ENCODE data around the gene PRKAG2. TPM values are rescaled to one million over a fixed set of nuclear protein-coding genes. Genes with fewer than 3 reads are reported as not detected.
"Not testable (repeated sequence)": the region's sequence is repeated elsewhere in the genome, so short reads cannot be mapped to it uniquely, and the experiment has no call there.

PRKAG2 gene
- total and polyA plus RNA-seq, 2 of the 13 experiments (the other 11 are each of a cell fraction or from before 2014, with no cell fraction given) = 0.90 to 1.3 TPM

- no peak for TF ChIP-seq ZNF639 (CRISPR knock-in tag; conservative IDR thresholded peaks at IDR 0.05)
- no peak for TF ChIP-seq SPEN (CRISPR knock-in tag; IDR thresholded peaks at IDR 0.05; ENCODE audit: low read depth)
- TF ChIP-seq MLLT10 (CRISPR knock-in tag; IDR thresholded peaks at IDR 0.05) = no peak
- TF ChIP-seq, protein P1, sequence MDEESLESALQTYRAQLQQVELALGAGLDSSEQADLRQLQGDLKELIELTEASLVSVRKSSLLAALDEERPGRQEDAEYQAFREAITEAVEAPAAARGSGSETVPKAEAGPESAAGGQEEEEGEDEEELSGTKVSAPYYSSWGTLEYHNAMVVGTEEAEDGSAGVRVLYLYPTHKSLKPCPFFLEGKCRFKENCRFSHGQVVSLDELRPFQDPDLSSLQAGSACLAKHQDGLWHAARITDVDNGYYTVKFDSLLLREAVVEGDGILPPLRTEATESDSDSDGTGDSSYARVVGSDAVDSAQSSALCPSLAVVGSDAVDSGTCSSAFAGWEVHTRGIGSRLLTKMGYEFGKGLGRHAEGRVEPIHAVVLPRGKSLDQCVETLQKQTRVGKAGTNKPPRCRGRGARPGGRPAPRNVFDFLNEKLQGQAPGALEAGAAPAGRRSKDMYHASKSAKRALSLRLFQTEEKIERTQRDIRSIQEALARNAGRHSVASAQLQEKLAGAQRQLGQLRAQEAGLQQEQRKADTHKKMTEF (CRISPR knock-in tag; IDR thresholded peaks at IDR 0.05) = no peak
Observed at GRCh38 chr7:151748733-151749132, 128.2 kb downstream of the PRKAG2 start (continued).

- 62% methylated on average over 5 of the region's 5 CpGs for WGBS (ENCODE audit: low lambda C conversion rate)
Observed at GRCh38 chr7:151748021-151748420, 128.9 kb downstream of the PRKAG2 start.

More at GRCh38 chr7:151748021-151748420, 128.9 kb downstream of the PRKAG2 start:
- H3K79me2 ChIP-seq (ENCODE audit: insufficient read depth, low read length); H3K4me3 ChIP-seq (replicated peaks in 1 of 3; ENCODE audit: insufficient read depth in 1 of 3, low read depth in 2 of 3, low read length in 3 of 3); DNase-seq (ENCODE audit: low spot score); H2AFZ ChIP-seq (ENCODE audit: low read length); ATAC-seq; H4K20me1 ChIP-seq (ENCODE audit: insufficient read depth, low read length); BruUV-seq (replicated peaks); H3K9ac ChIP-seq (ENCODE audit: insufficient read depth, low read depth, low read length); in situ Hi-C loops (cut with HindIII; ENCODE audit: extremely low pct_ligation_motif_present, low pct_unique_long_range_greater_than_20kb); H3K9me3 ChIP-seq (ENCODE audit: low read length); H3K27ac ChIP-seq (ENCODE audit: extremely low read length, insufficient read depth, low read length); H3K4me2 ChIP-seq (ENCODE audit: low read depth, low read length); POLR2A ChIA-PET; H3K27me3 ChIP-seq (ENCODE audit: control insufficient read depth in 1 of 2, insufficient read depth in 2 of 2, low read length in 2 of 2); FAIRE-seq; H3K36me3 ChIP-seq (replicated peaks in 1 of 2; ENCODE audit: control insufficient read depth in 1 of 2, insufficient read depth in 2 of 2, low read length in 2 of 2); intact Hi-C loops (cut with micrococcal nuclease; ENCODE audit: unreplicated experiment); CTCF ChIA-PET (ENCODE audit: low intra/inter-chr PET ratio, low total read pairs): not testable (repeated sequence)
- H3K4me1 ChIP-seq (ENCODE audit: insufficient read depth, low read length) = peaks cover 30% of the 10 kb centered on the region
